GM18868 (cell line): ENCODE measurements around the gene COL11A2.
"Not testable (repeated sequence)": the region's sequence is repeated elsewhere in the genome, so short reads cannot be mapped to it uniquely, and the experiment has no call there.

Experiments
- ATAC-seq: cut with Tn5 transposase; IDR thresholded peaks from one replicate; pipeline ENCODE4 v1.9.1; 2021; ENCODE audit warnings: mild to moderate bottlenecking, moderate library complexity; ENCODE audit not compliant: unreplicated experiment

COL11A2 gene

DNA sequence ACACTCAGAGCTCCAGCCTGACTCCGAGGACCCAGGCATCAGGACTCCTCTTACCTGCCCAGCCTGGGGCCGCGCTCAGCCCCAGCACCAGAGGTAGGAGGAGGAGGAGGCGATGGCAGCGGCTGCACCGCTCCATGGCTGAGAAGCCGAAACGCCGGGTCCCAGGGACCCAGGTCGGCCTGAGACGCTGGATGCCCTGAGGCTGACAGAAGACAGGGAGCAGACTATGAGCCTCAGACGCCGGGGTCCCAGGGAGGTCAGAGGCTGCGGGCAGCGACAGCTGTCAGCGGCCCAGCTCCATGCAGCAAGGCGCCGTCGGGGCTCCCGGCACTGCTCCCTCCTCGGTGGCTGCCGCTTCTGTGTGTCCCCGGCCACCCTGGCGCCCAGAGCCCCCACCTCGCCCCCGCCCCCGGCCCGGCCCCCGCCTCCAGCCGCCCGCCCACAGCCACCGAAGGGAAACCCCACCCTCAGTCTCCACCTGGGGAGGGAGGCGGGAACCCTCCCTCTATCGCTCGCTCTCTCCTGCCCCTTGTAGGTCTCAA is at the start of gene COL11A2:
Gene COL11A2 (minus strand): TSS at position 363 of the 542 bp plus-strand sequence. CDS start 227 bp downstream, at position 136.
- no peak for ATAC-seq

DNA sequence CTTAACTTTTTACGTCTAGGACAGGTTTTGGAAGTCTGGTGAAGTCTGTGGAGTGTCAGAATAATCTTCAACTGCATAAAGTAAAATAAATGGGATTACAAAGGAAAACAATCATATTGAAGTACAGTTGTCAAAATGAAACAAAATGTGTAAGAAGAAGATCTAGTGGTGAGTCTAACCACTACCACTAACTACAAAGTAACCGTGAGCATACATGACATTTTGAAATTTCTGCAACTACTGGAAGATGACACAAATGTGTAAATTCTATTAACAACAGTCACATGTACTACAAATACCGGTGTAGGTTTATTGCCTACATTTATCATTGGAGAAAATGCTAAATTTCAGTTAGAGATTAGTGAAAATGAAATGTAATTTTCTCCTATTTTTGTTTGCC is 49.7 kb upstream of the COL11A2 start:
- no peak for ATAC-seq

DNA sequence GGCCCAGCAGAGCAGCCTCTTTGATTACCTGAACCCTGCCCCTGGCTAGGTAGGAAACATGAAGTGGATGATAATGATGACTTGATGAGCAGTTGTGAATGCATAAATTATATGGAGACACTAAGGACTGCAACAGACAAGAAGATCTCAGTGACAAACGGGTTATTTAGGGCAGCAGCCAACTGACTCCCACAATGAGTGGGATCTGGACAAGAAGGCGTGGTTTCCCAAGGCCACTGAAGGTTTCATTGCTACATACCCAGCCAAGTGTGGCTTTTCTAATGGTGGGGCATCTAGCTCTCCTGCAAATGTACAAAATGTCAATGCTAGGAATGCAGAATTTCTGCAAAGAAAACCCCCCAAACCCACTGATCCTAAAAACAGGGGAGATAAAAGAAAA is 45.5 kb upstream of the COL11A2 start:
- ATAC-seq = no peak

GRCh38 chr6:33236852-33237251 is 44.6 kb upstream of the COL11A2 start:
- ATAC-seq = no peak

- no peak for ATAC-seq
Measured at GRCh38 chr6:33236328-33236727, 44.1 kb upstream of the COL11A2 start.

DNA sequence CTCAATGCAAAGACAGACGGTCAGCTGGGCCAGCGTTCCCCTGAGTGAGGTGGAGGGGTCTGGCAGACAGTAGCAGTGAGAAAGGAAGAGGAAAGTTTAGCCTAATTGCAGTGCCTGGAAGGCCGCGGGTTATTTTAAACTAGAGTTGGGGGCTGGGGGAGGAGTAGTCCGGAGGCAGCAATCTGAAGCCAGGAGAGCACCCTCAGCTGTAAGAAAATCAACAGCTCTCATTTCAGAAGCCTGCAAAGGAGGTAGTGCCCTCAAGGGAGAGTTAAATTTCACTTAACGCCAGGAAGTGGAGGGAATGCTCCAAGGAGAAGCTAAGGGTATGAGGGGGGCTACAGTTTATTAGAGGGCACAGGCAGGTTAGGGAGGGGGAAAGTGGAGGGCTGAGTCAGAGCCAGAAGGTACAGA is 43.0 kb upstream of the COL11A2 start:
- no peak for ATAC-seq

- ATAC-seq = not testable (repeated sequence)
Measured at GRCh38 chr6:33226503-33227120, 34.3 kb upstream of the COL11A2 start.

DNA sequence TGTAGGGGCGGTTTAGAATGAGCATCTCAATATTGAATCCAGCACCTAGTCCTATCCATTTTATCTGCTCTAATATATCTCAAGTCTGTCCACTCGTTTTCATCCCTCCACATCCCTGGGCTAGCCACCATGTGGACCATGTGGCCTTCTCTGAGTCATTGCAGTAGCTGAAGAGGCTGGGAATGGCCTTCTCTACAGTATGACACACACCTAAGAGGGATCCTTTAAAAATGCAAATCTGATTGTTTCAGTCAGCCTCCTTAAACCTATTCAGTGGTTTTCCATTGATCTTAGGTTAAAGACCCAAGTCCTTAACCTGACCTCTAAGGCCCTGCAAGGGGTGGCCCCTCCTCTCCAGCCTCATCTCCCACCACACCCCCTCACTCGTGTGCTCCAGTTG is 25.4 kb upstream of the COL11A2 start:
- no peak for ATAC-seq

- ATAC-seq = no peak
Measured at GRCh38 chr6:33217246-33217645, 25.0 kb upstream of the COL11A2 start.

- no peak for ATAC-seq
Measured at GRCh38 chr6:33216117-33216649, 23.9 kb upstream of the COL11A2 start.

DNA sequence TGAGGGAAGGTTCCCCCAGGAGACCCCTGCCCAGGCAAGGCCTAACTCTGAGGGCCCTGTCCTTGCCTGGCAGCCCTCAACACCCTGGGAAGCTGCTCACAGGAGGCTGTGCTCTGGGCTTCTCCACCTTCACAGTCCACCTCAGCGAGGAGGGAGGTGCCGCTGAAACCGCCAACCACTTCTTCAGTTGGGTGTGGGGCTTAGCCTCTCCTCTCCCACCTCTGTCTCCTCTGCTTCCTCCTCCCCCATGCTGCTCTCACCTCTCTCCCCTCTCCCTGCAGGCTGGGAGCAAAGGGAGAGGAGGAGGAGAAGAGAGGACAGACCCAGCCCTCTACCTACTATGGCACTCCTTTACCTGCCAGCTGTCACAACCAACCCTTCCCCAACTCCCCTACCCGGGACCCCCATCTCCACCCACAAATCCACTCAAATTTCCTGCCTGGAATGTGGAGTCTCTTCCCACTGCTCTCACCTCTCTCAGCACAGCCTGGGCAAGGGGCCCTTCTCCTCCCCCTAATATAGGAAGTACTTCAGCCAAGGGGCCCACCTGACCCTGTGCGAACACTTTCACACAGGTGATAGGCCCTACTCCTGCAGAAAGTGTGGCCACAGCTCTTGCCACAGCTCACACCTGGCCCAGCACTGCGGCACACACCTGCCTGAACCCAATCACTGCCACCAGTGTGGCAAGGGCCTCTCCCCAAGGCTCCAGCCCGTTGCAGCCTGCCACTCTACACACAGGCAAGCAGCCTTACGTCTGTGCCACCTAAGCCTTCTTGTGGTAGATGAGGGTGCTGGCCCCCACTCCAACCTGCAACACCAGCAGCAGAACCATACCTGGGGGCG is 23.2 kb upstream of the COL11A2 start:
- no peak for ATAC-seq

DNA sequence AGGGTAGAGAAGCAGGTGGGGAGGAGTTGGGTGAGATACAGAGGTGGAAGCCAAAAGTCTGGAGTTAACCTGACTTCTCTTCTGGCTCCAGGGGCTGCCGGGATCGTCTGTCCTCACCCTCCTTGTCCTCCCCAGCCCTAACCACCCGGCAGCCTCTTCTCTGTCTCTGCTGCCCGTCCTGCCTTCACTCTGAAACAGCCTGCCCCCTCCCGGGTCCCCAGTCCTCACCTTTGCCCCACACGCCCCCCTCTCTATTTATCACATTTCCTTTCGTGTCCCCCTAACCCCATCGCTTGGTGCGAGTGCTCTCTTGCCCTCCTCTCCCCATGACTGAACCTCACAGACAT is 21.7 kb upstream of the COL11A2 start:
- ATAC-seq = no peak

DNA sequence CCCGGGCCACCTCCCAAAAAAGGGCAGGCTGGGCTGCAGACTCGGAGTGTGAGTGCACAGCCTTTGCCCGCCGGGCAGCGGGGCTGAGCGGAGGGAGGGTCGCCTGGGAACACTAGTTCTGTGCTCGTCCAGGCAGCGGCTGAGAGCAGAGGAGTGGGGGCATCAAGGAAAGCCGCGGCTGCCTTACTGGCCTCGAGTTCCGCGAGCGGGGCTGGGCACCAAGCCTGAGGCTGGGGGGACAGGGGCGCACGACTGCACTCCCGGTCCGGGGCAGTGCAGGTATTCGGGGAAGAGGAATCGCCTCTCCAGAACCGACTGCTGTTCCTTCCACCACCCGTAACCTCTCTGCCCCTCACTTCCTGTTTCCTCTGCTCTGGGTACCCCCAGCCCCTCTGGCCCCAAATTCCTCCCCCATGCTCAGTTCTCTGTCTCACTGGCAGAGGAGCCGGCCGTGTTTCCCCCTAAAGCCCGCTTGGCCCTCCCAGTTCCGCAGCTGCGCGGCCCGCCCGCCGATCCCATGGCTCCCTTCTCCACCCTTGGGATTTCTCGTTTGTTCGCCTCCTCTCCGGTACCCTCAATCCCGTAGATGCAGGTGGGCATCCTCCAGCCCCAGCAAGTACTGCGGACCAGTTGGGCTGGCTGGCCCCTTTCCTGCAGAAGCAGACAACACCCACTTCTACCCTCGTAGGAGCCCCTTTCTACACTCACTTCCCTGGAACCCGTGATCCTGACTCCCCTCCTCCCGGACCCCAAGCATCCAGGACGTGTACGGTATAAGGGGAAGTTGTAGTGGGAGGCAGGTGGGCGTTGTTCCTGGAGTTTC is 21.1 kb upstream of the COL11A2 start:
- no peak for ATAC-seq

DNA sequence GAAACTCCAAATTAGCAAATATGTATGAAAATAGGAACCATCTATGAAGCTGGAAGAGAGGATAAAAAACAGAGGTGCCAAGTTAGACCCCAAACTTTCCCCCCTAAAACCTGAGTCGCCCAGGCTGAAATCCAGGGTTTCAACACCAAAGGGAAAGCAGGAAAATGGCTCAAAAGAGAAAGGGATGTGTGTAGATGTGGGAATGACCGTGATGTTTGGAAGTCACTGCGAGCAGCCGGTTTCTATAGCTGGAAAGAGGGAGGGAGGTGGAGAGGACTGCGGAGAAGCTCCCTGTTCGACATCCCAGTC is 20.5 kb upstream of the COL11A2 start:
- no peak for ATAC-seq

DNA sequence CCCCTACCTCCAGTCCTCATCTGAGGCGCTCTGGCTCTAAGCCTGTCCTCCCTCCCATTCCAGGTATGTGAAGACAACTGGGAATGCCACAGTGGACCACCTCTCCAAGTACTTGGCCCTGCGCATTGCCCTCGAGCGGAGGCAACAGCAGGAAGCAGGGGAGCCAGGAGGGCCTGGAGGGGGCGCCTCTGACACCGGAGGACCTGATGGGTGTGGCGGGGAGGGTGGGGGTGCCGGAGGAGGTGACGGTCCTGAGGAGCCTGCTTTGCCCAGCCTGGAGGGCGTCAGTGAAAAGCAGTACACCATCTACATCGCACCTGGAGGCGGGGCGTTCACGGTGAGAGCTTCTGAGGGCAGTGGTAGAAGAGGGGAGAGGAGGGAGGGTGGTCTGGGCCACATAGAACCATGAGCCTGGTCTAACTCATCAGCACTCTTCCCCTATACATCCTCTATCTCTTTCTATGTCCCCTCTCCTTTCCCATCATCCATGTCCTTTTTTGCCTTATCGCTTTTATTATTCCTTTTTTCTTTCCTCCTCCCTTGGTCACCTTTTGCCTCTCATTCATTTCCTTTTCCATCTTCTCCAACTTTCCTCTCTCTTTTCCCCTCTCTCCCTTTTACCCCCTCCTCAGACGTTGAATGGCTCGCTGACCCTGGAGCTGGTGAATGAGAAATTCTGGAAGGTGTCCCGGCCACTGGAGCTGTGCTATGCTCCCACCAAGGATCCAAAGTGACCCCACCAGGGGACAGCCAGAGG is 19.6 kb upstream of the COL11A2 start:
- ATAC-seq = no peak

DNA sequence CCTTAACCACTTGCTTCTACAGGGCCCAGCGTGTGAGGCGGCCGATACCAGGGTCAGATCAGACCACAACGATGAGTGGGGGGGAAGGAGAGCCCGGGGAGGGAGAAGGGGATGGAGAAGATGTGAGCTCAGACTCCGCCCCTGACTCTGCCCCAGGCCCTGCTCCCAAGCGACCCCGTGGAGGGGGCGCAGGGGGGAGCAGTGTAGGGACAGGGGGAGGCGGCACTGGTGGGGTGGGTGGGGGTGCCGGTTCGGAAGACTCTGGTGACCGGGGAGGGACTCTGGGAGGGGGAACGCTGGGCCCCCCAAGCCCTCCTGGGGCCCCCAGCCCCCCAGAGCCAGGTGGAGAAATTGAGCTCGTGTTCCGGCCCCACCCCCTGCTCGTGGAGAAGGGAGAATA is 18.9 kb upstream of the COL11A2 start:
- ATAC-seq = no peak

GRCh38 chr6:33209856-33210255 is 17.6 kb upstream of the COL11A2 start:
- no peak for ATAC-seq

GRCh38 chr6:33208091-33208967 is 16.1 kb upstream of the COL11A2 start, which contains the start of gene RING1:
TSS of gene RING1 (plus strand) at chr6:33208500. CDS start at chr6:33208823, 323 bp downstream.
- no peak for ATAC-seq

DNA sequence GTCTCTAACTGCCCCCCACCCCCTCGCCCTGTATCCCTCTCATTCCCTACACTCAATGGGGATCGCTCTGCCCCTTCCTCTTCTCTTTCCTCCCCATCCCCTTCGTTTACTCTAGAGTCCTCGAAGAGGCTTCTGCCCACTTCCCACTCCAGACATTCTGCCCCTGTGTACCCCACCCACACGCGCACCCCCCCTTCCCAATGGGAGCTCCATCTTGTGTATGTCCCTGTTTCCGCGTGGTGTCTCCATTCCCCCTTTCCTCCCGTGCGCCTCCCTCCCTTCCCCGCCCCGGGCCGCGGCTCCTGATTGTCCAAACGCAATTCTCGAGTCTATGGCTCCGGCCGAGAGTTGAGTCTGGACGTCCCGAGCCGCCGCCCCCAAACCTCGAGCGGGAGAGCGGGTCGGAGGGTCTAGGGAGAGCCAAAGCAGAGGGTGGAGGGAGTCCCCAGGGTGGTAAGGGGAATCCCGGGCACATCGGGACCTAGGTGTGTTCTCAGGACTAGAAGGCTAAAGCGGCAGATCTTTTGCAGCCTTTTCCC is 15.4 kb upstream of the COL11A2 start:
- no peak for ATAC-seq
